Epidermal melanocyte (primary cell): ENCODE data around the gene MEF2C.
"Not testable (repeated sequence)": the region's sequence is repeated elsewhere in the genome, so short reads cannot be mapped to it uniquely, and the experiment has no call there.

Experiments
- DNase-seq: peaks from one replicate; pipeline ENCODE4 v3.0.0; 2011; ENCODE audit warnings: low spot score; ENCODE audit not compliant: insufficient read length

The MEF2C gene

GRCh38 chr5:88862547-88863175 lies 20.3 kb downstream of the MEF2C start:
- DNase-seq, result no peak

GRCh38 chr5:88861231-88861630 lies 21.8 kb downstream of the MEF2C start:
- DNase-seq, result no peak

GRCh38 chr5:88860501-88860900 lies 22.5 kb downstream of the MEF2C start:
- no peak for DNase-seq

- DNase-seq, result no peak
Measured at GRCh38 chr5:88858392-88858791, 24.6 kb downstream of the MEF2C start.

GRCh38 chr5:88856381-88856780 lies 26.6 kb downstream of the MEF2C start:
- not testable (repeated sequence) for DNase-seq

- DNase-seq, result no peak
Measured at GRCh38 chr5:88854769-88855168, 28.2 kb downstream of the MEF2C start.

GRCh38 chr5:88847420-88847819 lies 35.6 kb downstream of the MEF2C start:
- no peak for DNase-seq

GRCh38 chr5:88846434-88846833 lies 36.5 kb downstream of the MEF2C start:
- no peak for DNase-seq

- no peak for DNase-seq
Measured at GRCh38 chr5:88845081-88845697, 37.8 kb downstream of the MEF2C start.

GRCh38 chr5:88842784-88843183 lies 40.2 kb downstream of the MEF2C start:
- no peak for DNase-seq

GRCh38 chr5:88841212-88841611 lies 41.8 kb downstream of the MEF2C start:
- no peak for DNase-seq

- no peak for DNase-seq
Measured at GRCh38 chr5:88840495-88840894, 42.5 kb downstream of the MEF2C start.

- no peak for DNase-seq
Measured at GRCh38 chr5:88839238-88839637, 43.7 kb downstream of the MEF2C start.

- DNase-seq, result no peak
Measured at GRCh38 chr5:88838500-88838899, 44.5 kb downstream of the MEF2C start.

GRCh38 chr5:88837817-88838216 lies 45.2 kb downstream of the MEF2C start:
- DNase-seq, result no peak

GRCh38 chr5:88837222-88837621 lies 45.8 kb downstream of the MEF2C start:
- no peak for DNase-seq

GRCh38 chr5:88836195-88836838 lies 46.7 kb downstream of the MEF2C start:
- no peak for DNase-seq

GRCh38 chr5:88834499-88834898 lies 48.5 kb downstream of the MEF2C start:
- DNase-seq, result no peak

- no peak for DNase-seq
Measured at GRCh38 chr5:88834131-88834462, 48.9 kb downstream of the MEF2C start.

- DNase-seq, result no peak
Measured at GRCh38 chr5:88833371-88834130, 49.4 kb downstream of the MEF2C start.

GRCh38 chr5:88831816-88832215 lies 51.2 kb downstream of the MEF2C start:
- DNase-seq, result no peak

GRCh38 chr5:88830567-88830966 lies 52.4 kb downstream of the MEF2C start:
- no peak for DNase-seq
